ENCODE measurements around the gene DHRS7B.
"Not testable (repeated sequence)": the region's sequence is repeated elsewhere in the genome, so short reads cannot be mapped to it uniquely, and the experiment has no call there.

DHRS7B gene

GRCh38 chr17:21134559-21134958 is 7.8 kb downstream of the DHRS7B start:
- DNase-seq (ENCODE audit: low read depth), result no peak
- H3K4me3 ChIP-seq (ENCODE audit: low read depth, low read length), result no peak overlapping the region
- TF ChIP-seq, protein P1, sequence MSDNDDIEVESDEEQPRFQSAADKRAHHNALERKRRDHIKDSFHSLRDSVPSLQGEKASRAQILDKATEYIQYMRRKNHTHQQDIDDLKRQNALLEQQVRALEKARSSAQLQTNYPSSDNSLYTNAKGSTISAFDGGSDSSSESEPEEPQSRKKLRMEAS (IDR thresholded peaks at IDR 0.05; ENCODE audit: low read depth, low read length), result no peak
- no peak for TF ChIP-seq MYC (IDR thresholded peaks at IDR 0.05; ENCODE audit: low read depth, low read length)

GRCh38 chr17:21140911-21141310 is 14.1 kb downstream of the DHRS7B start:
- peak; percentile 76 for DNase-seq (ENCODE audit: low read depth)
- no peak overlapping the region for H3K4me3 ChIP-seq (ENCODE audit: low read depth, low read length)
- TF ChIP-seq, protein P2, sequence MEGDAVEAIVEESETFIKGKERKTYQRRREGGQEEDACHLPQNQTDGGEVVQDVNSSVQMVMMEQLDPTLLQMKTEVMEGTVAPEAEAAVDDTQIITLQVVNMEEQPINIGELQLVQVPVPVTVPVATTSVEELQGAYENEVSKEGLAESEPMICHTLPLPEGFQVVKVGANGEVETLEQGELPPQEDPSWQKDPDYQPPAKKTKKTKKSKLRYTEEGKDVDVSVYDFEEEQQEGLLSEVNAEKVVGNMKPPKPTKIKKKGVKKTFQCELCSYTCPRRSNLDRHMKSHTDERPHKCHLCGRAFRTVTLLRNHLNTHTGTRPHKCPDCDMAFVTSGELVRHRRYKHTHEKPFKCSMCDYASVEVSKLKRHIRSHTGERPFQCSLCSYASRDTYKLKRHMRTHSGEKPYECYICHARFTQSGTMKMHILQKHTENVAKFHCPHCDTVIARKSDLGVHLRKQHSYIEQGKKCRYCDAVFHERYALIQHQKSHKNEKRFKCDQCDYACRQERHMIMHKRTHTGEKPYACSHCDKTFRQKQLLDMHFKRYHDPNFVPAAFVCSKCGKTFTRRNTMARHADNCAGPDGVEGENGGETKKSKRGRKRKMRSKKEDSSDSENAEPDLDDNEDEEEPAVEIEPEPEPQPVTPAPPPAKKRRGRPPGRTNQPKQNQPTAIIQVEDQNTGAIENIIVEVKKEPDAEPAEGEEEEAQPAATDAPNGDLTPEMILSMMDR (IDR thresholded peaks at IDR 0.05; ENCODE audit: low read depth, low read length), result no peak
- no peak for TF ChIP-seq MYC (IDR thresholded peaks at IDR 0.05; ENCODE audit: low read depth, low read length)
- no peak for TF ChIP-seq POLR2A (IDR thresholded peaks at IDR 0.05; ENCODE audit: extremely low read depth, insufficient read length)
- TF ChIP-seq, protein P1 (IDR thresholded peaks at IDR 0.05; ENCODE audit: low read depth, low read length), result no peak

DNA sequence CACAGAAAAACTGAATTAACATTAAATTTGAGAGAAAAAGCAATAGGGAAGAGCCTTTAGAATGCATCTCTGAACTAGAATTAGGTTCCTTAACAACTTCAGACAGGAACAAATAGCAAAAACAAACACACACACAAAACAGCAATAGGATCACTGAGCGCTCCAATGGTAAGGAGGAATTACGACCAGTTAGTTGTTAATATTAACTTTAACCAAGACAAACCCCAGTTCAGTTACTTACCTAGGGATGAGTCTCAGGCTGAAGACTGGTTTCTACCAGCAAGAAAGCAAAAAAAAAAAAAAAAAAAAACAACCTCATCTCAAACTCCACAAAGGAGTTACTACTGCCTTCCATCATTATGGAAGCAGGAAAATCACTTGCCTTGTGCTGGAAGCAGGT is 14.6 kb downstream of the DHRS7B start:
- TF ChIP-seq POLR2A (IDR thresholded peaks at IDR 0.05; ENCODE audit: extremely low read depth, insufficient read length), result no peak
- TF ChIP-seq, protein P1 (IDR thresholded peaks at IDR 0.05; ENCODE audit: low read depth, low read length), result no peak
- TF ChIP-seq, protein P2 (IDR thresholded peaks at IDR 0.05; ENCODE audit: low read depth, low read length), result no peak
- TF ChIP-seq MYC (IDR thresholded peaks at IDR 0.05; ENCODE audit: low read depth, low read length), result no peak
- no peak for DNase-seq (ENCODE audit: low read depth)
- no peak overlapping the region for H3K4me3 ChIP-seq (ENCODE audit: low read depth, low read length)

DNA sequence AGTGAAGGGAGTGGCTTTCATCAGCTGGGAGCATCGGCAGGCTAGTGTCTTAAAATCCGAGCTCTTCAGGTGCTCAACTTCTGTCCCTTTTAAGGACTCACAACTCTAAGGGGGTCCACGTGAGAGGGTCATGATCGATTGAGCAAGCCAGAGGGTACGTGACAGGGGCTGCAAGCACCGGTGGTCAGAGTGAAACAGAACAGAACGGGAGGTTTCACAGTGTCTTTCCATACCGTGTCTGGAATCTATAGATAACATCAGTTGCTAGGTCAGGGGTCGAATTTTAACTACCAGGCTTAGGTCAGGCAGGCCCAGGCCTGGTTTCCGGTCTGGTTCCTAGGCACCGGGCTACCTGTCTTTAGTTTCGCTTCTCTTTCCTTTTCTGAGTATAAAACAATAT is 15.3 kb downstream of the DHRS7B start:
- DNase-seq (ENCODE audit: low read depth), result not testable (repeated sequence)

GRCh38 chr17:21143695-21144094 is 16.9 kb downstream of the DHRS7B start:
- TF ChIP-seq, protein P2 (IDR thresholded peaks at IDR 0.05; ENCODE audit: low read depth, low read length), result no peak
- TF ChIP-seq POLR2A (IDR thresholded peaks at IDR 0.05; ENCODE audit: extremely low read depth, insufficient read length), result no peak
- TF ChIP-seq MYC (IDR thresholded peaks at IDR 0.05; ENCODE audit: low read depth, low read length), result no peak
- TF ChIP-seq, protein P1 (IDR thresholded peaks at IDR 0.05; ENCODE audit: low read depth, low read length), result no peak
- no peak for DNase-seq (ENCODE audit: low read depth)
- no peak overlapping the region for H3K4me3 ChIP-seq (ENCODE audit: low read depth, low read length)

More for the DNA sequence above, 15.3 kb downstream of the DHRS7B start:
- H3K4me3 ChIP-seq (ENCODE audit: low read depth, low read length), result not testable (repeated sequence)

DNA sequence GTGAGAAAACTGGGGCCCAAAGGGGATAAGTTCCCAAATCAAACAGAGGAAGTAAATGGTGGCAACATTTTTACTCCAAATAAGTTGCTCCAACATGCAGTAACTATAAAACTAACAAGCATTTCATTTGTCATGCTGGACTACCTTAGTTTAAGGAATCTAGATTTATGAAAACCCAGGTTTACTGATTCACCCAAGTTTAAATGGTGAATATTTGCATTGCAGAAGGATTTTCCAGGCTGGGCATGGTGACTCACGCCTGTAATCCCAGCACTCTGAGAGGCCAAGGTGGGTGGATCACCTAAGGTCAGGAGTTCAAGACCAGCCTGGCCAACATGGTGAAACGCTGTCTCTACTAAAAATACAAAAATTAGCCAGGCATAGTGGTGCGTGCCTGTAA is 17.5 kb downstream of the DHRS7B start:
- H3K4me3 ChIP-seq (ENCODE audit: low read depth, low read length), result not testable (repeated sequence)

DNA sequence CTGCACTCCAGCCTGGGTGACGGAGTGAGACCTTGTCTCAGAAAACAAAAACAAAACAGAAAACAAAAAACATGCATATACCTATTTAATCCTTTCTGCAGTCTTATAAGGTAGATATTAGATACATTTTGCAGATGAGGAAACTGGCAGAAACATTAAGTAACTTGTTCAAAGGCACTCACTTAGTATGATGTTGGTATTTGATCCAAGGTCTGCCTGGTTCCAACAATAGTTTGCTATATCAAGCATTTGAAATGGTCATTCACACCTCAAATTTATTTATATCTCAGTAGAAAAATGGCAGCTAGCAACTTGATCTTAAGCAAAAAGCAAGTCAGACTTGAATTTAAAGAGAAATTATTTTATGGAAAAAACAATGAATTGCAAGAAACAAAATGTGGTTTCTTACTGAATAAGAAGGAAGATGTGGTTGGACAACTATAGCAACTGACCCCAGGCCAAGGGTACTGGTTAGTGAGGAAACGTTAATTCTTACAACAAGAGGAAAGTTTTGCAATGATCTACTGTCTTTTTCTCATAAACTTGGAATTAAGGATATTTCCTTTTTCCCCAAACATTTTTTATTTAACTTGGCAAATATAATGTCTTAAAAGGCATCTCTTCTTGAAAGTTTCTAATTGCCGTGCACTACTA is 19.7 kb downstream of the DHRS7B start:
- peak; percentile 83 for DNase-seq (ENCODE audit: low read depth)

More for the DNA sequence above, 17.5 kb downstream of the DHRS7B start:
- not testable (repeated sequence) for DNase-seq (ENCODE audit: low read depth)

More for the DNA sequence above, 19.7 kb downstream of the DHRS7B start:
- no peak overlapping the region for H3K4me3 ChIP-seq (ENCODE audit: low read depth, low read length)
- TF ChIP-seq, protein P1 (IDR thresholded peaks at IDR 0.05; ENCODE audit: low read depth, low read length), result no peak
- TF ChIP-seq POLR2A (IDR thresholded peaks at IDR 0.05; ENCODE audit: extremely low read depth, insufficient read length) (no peak), MYC (IDR thresholded peaks at IDR 0.05; ENCODE audit: low read depth, low read length) (no peak)
- TF ChIP-seq, protein P2 (IDR thresholded peaks at IDR 0.05; ENCODE audit: low read depth, low read length), result no peak
